HG03432 (cell line): Measurements from ENCODE around the gene LPAR6.
"Not testable (repeated sequence)": the region's sequence is repeated elsewhere in the genome, so short reads cannot be mapped to it uniquely, and the experiment has no call there.

Experiments used
- ATAC-seq: cut with Tn5 transposase; IDR thresholded peaks from one replicate; pipeline ENCODE4 v1.9.1; 2021; ENCODE audit warnings: mild to moderate bottlenecking, moderate library complexity; ENCODE audit not compliant: unreplicated experiment

The LPAR6 gene, protein sequence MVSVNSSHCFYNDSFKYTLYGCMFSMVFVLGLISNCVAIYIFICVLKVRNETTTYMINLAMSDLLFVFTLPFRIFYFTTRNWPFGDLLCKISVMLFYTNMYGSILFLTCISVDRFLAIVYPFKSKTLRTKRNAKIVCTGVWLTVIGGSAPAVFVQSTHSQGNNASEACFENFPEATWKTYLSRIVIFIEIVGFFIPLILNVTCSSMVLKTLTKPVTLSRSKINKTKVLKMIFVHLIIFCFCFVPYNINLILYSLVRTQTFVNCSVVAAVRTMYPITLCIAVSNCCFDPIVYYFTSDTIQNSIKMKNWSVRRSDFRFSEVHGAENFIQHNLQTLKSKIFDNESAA

DNA sequence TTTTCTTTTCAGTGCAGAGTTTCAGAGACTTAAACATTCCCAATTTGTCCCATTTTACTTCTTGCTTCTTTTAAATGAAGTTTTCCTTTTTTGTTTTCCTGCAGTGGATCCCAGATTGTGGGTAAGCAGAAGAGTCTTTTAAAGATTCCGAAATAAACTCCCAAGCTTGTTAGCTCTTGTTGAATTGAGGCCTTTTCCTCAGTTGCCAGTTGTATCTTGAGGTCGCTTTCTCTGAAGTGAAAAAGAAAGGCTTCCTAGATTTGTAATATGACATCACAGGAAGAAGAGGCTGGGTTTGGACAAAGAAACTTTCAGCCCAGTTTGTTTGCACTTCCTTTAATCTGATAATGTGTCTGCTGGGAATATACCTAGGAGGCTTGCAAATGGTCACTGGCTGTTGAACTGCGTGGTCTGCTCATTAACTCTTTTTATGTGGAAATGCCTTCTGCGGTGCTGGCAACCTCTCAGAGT lies at the start of gene LPAR6:
Gene LPAR6 (minus strand): TSS at position 233 of the 471 bp plus-strand sequence. CDS start 690 bp downstream, outside the sequence.
- ATAC-seq: peak; percentile 43

DNA sequence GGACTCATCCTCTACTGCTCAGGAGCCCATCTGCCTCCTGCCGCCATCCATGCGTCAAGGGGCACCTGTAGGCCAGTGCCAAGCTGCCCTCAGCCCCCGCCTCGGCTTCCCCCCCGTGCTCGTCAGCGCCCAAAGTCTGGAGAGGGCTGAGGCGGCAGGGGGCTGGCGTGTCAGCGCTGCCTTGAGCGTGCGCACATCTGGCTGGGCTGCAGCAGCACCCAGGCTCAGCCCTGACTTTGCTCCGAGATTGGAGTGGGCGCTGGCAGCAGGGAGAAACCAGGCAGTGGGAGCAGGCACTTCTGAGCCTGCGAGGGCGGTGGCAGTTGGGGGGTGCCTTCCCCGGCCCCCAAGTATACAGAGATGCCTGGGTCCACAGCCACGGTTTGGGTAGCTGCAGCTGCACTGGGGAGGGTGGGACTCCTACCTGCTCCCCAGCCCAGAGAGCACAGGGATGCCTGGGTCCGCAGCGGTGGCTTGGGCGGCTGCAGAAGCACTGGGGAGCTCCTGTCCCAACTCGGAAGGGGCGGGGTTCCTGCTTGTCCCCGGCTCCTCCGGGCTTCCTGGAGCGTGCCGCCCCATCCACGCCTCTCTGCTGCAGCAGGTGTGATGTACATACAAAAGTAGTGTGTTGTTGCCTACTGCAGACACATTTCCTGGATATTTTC lies 44.8 kb upstream of the LPAR6 start:
- no peak for ATAC-seq

DNA sequence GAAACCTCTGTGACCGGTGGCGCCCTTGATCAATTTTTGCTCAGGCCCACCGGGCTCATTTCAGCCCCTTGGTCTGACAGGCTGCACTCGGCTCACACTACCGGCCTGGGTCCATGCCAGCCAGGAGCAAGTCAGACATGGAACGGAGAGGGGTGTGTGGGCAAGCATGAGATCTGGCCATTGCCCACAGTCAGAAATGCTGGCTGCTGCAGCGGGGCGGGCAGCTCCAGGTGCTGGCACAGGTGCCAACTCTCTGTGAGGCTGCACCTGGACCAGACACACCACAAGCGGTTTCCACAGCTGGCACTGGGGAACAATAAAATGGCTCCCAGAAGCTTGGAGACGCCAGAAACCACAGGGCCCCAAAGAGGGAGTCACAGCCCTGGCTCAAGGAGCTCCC lies 43.6 kb upstream of the LPAR6 start:
- no peak for ATAC-seq

DNA sequence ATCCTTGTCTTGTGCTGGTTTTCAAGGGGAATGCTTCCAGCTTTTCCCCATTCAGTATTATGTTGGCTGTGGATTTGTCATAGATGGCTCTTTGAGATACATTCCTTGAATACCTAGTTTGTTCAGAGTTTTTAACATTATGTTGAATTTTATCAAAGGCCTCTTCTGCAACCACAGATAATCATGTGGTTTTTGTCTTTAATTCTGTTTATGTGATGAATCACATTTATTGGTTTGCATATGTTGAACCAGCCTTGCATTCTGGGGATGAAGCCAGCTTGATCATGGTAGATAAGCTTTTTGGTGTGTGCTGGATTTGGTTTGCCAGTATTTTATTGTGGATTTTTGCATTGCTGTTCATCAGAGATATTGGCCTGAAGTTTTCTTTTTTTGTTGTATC lies 38.3 kb upstream of the LPAR6 start:
- ATAC-seq: not testable (repeated sequence)

DNA sequence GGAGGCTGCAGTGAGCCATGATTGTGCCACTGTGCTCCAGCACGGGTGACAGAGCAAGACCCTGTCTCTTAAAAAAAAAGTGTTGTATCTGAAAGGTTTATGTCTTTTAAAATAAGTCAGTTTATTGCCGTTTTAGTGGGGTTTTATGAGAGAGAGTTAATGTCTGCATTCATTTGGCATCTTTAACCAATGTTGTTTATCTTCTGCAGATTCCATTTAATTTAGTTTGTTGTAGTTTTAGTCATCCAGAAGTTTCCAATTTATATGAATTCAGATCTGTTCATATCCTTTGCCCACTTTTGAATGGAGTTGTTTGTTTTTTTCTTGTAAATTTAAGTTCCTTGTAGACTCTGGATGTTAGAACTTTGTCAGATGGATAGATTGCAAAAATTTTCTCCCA lies 36.7 kb upstream of the LPAR6 start:
- no peak for ATAC-seq

DNA sequence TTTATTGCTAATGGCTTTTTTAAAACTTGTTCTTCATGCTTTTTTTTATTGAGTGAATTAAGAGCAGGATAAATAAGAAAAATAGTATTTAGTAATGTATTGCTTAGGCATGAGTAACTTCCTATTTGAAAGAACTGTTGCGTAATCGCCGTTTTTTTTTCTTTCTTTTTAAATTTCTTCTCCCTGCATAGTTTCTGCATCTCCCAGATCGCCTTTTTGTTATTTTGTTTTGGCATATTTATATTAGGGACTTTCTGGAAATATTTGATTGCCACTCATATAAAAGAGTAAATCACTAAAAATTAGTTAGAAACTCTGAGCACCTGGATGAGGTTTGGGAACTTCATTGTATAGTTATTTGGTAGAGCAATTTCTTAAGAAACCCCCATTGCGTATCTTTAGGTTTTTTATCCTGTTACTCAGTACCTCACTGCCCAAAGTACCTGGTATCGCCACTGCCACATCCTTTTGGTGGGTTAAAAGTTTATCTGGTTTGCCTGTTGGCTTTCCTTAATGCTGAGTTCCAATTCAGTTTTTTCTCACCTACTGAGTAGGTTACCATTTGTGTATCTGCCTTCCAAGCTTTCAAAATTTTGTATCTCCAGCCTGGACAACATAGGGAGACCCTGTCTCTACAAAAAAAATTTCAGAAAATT lies 36.2 kb upstream of the LPAR6 start:
- ATAC-seq: no peak

DNA sequence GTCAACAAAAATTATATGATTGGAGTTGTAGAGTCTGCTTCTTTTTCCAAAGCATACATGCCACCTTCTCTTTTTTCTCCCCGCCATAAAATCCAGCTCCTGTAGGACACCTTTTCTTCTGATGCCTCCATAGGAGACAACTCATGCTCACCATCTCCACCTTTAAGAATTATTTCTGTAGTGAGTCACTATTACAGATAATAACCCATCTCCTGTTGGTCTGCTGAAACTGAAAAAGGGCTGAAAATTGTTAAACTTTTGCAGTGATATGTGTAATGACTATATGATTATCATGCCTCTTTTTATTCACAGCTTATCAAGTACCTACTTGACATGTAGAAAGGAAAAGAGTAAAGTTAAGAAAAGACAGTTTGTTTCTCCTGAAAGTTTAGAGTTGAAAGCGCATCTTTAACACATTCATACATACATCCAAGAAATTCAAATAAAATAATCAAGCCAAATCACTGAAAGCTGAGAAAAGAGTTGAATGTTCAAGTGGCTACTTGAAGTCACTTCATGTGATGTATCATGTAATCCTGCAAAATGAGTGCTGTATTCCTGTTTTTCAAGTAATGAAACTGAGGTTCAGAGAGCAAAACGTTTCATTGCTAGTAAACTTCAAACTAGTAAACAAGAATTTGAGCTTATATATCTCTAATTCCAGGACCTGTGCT lies 35.5 kb upstream of the LPAR6 start:
- no peak for ATAC-seq

DNA sequence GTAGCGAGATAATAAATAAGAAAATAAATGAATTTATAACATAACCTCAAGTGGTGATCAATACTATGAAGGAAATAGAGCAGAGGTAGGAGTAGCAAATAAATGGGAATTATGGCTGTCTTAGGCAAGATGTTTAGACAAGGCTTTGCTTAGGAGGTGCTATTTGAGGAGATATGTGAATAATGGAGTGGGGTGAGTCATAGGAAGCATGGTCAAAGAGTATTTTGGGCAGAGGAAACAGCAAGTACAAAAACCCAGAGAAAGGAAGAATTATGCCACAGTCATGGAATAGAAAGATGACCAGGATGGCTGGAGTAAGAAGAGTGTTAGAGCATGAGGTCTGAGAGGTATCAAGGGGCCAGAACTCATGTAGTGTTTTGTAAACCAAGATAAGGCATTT lies 33.6 kb upstream of the LPAR6 start:
- no peak for ATAC-seq

DNA sequence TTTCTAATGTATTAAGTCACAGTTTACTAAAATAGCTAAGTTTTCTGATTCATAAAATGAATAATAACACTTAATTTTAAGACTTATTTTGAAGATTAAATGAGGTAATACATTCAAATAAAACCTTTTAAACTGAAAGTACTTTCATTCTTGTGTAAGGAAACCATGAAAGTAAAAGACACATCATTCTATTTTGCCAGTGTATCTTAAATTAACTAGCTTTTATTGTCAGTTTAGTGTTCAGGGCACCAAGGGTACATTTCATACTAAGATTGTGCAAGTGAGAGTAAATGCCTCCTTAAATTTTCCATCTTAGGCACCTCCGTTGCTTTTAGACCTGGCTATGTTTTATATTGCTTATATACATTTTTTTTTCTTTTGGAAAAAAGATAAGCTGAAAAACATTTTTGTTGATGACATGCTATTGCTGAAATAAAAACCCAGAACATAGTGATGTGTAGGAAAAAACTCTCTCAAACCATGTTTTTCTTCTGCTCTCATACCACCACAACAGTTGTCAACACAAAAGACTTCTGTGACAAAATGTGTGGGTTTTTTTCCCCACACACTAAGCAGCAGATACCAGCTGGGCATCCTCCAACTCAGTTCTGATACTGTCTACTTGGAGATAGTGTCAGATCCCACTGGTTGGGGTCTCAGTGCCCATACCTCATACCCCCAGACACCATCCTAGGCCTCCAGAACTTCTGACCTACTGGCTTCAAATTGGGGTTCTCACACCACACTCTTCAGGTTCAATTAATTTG lies 30.7 kb upstream of the LPAR6 start:
- ATAC-seq: no peak

DNA sequence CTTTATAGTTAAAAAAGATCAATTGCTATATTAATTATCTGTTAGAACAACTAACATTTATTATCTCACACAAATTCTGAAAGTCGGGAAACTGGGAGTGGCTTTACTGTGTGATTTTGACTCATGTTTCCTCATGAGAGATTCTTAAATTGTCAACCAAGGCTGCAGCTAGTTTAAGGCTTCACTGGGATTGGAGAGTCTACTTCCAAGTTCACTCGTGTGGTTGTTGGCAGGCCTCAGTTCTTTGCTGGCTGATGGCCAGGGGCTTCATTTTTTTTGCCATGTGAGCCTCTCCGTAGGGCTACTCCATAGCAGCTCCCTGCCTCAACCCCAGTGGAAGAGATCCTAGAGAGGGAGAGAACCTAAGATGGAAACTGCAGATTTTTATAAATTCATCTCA lies 24.5 kb upstream of the LPAR6 start:
- no peak for ATAC-seq

DNA sequence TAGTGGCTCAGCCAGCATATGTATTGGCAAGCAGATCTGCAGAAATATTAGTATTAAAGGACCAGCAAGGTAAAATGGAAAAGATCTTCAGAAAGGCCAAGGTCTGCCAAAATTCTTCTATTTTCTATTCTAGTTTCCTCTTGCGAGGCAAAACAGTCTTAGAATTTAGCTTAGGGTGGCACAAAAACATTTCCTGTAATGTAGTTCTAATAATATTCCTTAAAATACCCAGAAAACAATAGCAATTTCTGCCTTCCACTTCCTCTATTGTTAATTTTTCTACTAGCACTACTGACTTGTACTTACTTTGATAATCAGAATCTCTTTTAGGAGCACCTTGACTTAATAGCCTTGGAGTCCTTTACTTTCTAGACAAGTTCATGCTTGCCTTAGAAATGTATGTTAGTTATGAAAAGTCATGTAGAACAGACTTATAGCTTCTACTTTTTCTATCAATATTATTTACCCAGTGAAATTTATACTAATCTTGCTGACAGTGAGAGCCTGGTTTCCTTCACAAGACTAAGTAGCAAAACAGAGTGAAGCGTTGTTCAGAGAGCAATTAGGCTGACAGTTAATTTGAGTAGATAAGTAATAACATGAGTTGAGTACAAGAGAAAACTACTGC lies 23.9 kb upstream of the LPAR6 start:
- ATAC-seq: no peak

DNA sequence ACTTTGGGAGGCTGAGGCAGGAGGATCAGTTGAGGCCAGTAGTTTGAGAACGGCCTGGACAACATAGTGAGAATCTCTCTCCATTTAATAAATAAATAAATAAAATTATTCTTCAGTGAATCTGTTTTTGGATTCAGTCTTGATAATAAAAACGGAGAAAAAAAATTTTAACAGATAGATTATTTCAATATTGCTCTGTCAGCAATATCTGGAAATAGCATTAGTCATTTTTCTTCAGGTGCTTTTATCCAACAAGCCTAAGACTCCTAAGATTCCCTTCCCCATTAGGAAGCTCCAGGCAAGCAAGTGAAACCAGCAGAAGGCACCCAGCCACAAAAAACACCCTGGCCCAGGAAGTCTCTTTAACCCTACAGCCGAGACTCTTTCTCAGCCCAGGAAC lies 21.3 kb upstream of the LPAR6 start:
- ATAC-seq: no peak

DNA sequence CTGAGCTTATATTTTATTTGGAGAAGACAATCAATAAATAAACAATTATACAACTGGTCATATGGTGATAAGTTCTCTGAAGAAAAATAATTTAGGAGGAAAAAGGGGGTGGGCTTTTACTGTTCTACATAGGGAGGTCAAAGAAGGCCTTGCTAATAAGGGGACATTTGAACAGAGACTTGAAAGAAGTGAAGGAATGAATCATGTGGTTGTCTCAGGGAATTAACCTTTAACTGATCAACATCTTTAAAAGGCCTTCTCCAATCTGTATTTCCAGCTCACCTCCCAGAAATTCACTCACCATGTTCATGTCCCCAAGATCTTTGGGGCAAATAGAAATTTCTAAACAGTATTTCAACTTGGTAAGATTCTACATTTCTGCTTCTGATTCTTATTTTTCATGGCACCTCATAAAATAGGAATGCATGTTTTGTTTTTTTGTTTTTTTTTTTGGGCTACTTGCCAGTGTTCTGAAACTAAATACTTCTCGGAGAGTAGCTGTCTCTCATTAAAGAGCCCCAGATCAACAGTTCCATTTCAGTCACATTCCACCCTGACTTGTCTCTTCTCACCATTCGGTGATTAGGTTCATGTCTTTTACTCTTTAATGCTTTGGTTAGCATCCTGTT lies 19.2 kb upstream of the LPAR6 start:
- no peak for ATAC-seq

DNA sequence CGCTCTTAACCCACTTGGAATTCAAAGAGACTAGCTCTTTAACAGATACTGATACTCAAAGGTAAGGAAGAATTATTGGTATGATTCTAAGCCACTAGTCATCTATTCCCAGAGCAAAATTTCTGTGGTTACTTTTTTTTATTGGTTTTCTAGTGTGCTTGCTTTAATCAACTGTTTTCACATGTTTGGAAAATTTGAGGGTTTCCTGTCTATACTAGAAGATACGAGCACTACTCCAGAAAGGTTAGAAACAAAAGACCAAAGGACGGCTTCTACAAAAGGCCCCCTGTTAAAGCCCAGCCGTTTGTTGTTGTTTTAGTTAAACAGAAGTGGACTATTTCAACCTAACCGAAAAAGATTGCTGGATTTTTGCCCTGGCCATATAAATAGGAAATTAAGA lies 18.5 kb upstream of the LPAR6 start:
- no peak for ATAC-seq

DNA sequence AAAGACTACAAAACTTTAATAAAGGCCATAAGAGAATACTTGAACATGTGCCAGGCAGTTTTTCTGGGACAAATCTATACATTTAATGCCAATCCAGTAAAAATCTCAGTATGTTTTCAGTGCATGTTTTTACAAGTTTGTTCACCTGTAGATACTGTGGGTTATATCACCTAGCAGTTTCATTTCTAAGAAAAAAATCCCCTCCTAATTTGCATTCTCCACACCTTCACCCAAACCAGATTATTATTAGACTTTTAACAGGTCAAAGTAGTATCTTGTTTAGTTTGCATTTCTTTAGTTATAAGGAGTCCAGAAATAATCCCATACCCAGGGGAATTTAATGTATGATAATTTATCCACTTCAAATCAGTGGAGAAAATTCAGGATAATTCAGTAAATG lies 17.0 kb upstream of the LPAR6 start:
- peak; percentile 71 for ATAC-seq

DNA sequence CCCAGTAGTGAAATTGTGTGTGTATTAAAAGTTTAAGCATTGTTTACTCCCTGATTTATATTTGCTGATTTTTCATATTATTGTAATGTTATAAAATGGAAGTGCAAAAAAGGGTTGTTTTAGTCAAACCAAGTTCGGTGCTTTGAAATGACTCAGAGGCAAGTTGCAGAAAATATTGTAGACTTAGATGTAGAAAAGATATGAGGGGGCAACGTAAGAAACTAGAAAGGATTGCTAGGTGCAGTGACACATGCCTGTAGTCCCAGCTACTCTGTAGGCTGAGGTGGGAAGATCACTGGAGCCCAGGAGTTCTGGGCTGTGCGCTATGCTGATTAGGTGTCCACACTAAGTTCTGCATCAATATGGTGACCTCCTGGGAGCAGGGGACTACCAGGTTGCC lies 16.1 kb upstream of the LPAR6 start:
- no peak for ATAC-seq

DNA sequence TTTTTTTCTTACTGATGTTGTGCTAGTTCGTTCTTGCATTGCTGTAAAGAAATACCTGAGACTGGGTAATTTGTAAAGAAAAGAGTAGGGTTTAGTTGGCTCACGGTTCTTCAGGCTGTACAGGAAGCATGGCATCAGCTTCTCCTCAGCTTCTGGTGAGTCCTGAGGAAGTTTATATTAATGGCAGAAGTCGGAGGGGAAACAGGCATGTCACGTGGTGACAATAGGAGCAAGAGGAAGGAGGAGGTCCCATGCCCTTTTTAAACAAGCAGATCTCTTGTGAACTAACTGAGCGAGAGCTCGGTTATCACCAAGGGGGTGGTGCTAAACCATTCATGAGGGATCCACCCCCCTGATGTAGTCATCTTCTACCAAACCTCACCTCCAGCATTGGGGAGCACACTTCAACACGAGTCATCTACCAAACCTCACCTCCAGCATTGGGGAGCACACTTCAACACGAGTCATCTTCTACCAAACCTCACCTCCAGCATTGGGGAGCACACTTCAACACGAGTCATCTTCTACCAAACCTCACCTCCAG lies 13.9 kb upstream of the LPAR6 start:
- ATAC-seq: not testable (repeated sequence)

DNA sequence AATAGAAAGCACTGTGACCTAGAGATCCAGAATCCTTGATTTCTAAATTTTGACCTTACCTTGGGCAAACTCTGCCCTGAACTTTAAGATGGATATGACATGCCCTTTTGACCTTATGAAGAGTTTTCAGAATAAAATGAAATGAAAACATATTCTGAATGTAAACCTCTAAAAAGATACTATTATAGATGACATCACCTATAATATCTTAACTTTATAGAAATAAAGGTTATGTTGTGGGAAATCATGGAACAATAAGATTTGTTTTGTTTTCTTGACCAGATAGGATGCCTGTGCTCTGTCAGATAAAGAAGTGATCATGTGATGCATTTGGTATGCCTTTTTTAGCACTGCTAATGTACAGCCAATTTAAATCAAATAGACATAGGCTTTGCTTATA lies 13.1 kb upstream of the LPAR6 start:
- no peak for ATAC-seq

DNA sequence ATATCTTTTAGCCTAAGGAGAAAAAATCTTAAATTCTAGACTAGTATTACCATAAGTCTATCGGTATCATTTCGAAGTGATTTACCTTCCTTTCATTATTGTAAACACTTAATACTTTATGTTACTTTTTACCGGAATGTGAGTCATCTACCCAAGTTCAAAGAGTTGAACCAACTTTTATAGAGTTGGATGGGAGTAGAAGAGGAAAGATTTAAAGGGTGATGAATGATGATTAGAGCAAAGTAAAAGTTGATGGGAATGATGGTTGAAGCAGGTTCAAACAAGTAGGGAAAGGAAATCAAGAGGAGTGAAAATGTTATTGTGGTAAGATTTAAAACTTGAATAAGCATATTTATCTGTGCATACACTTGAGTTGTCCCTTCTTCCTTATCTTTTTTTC lies 11.3 kb upstream of the LPAR6 start:
- ATAC-seq: no peak
